ENCODE data around the gene TMEM94. TPM values are rescaled to one million over a fixed set of nuclear protein-coding genes. Genes with fewer than 3 reads are reported as not detected.

TMEM94 gene
- total RNA-seq, 3 donors from 2014 or later: 45.1 to 62.5 (median 51.1) TPM

DNA sequence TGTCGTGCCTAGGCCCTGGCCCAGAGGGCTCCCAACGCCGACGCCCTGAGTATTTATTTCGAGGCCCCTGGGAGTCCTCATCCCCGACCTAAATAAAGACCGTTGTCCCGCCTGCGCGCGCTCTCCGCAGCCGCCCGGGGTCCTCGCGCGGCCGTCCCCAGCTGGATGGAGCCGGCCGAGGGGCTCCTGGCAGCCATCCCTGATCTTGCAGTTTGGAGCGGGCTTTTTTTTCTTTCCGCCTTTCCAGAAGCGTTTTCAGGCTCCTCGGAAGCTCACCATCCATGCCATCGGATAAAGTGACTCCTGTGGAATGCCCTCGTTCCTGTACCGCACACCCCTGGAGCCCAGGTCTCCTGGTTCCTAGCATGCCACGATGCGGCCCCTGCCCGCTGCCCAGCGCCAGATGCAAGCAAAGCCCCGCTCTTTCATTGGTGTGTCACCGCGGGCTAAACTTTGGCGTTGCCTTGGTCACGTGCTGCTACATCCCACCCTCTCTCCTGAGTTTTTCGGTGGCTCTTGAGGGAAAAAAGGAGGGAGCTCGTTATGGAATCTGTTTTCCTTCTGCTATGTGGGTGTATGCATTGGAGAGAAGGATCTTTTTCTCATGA lies 716 bp downstream of the TMEM94 start:
- DNase-seq (ENCODE audit: low spot score in 2 of 2): no peak
- Histone ChIP-seq H3K4me1 (peaks cover 0 to 9% of the 10 kb centered on the region in 2 donors), H3K9me3 (no peaks in the 10 kb centered on the region), H3K4me3 (peak overlapping the region; percentile 81 to 97 (median 90)), H3K27ac (peak overlapping the region; percentile 92 to 94), H3K36me3 (no peaks in the 10 kb centered on the region), H3K27me3 (no peaks in the 10 kb centered on the region)
- TF ChIP-seq POLR2A (IDR thresholded peaks at IDR 0.05): no peak
- TF ChIP-seq POLR2AphosphoS5 (IDR thresholded peaks at IDR 0.05): no peak
- TF ChIP-seq, protein P1, sequence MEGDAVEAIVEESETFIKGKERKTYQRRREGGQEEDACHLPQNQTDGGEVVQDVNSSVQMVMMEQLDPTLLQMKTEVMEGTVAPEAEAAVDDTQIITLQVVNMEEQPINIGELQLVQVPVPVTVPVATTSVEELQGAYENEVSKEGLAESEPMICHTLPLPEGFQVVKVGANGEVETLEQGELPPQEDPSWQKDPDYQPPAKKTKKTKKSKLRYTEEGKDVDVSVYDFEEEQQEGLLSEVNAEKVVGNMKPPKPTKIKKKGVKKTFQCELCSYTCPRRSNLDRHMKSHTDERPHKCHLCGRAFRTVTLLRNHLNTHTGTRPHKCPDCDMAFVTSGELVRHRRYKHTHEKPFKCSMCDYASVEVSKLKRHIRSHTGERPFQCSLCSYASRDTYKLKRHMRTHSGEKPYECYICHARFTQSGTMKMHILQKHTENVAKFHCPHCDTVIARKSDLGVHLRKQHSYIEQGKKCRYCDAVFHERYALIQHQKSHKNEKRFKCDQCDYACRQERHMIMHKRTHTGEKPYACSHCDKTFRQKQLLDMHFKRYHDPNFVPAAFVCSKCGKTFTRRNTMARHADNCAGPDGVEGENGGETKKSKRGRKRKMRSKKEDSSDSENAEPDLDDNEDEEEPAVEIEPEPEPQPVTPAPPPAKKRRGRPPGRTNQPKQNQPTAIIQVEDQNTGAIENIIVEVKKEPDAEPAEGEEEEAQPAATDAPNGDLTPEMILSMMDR (IDR thresholded peaks at IDR 0.05): no peak
- intact Hi-C loops (cut with DNase I; ENCODE audit: low total_unique reads): no loop called here

DNA sequence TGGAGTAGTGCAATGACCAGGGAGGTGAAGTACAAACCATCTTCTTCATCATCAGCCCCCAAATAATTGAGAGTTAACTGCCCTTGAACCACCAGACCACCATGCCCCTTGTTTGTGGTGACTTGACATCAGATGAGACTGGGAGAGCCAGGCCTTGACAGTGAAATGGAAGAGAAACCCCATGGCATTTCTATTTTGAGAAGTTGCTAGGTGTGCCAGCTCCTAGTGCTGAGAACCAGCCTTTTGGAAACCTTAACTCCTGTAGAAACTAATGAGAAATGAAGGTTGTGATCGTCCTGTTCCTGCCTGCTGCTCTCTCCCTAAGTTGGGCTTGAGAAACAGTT lies 2.8 kb downstream of the TMEM94 start:
- intact Hi-C loops (cut with DNase I; ENCODE audit: low total_unique reads): no loop called here
- Histone ChIP-seq H3K9me3 (no peaks in the 10 kb centered on the region), H3K4me1 (peaks cover 0 to 9% of the 10 kb centered on the region in 2 donors), H3K4me3 (no peak overlapping the region), H3K27ac (peak overlapping the region; percentile 91 to 92), H3K27me3 (no peaks in the 10 kb centered on the region), H3K36me3 (no peaks in the 10 kb centered on the region)
- no peak for DNase-seq (ENCODE audit: low spot score in 2 of 2)
- TF ChIP-seq POLR2A (IDR thresholded peaks at IDR 0.05) (no peak), POLR2AphosphoS5 (IDR thresholded peaks at IDR 0.05) (no peak)
- TF ChIP-seq, protein P1 (IDR thresholded peaks at IDR 0.05): no peak

DNA sequence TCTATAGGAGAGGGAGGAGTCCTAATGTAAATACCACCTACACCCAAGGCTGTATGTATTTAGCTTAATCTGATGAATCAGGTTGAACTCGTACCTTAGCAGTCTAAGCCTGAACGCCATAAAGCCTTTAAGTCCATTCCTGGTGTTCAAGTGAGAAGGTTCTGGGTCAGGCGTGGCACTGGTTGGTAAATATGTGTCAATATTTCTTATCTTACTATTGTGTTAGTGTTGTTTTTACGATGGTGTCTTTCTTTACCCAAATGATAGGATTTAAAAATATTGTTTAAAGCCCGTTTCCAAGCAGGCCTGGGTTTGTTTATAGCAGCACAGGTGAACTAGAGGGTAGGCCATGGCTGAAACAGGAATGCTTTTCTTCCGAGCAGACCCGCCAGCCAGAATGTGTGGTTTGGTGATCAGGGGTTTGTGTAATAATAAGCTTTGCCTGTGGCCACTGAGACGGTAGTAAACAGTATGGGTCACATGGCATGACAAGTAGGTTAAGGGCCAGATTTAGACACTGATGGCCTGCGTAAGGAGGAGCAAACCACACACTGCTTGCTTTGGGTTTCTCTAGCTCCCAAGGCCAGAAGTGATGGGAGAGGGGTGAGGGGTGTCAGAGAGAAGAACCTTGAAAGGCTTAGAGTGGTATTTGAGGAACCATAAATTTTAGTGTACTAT lies 3.3 kb downstream of the TMEM94 start:
- intact Hi-C loops (cut with DNase I; ENCODE audit: low total_unique reads): loop anchor here (10.0 kb wide), 1 partner anchor 1885 kb away; no protein-coding TSS in a partner anchor
- peak in 1 of 3 donors; percentile 54 for TF ChIP-seq POLR2AphosphoS5 (IDR thresholded peaks at IDR 0.05)
- TF ChIP-seq, protein P1 (IDR thresholded peaks at IDR 0.05): no peak
- no peak for TF ChIP-seq POLR2A (IDR thresholded peaks at IDR 0.05)
- Histone ChIP-seq H3K4me3 (peak overlapping the region in 1 of 3 donors; percentile 10), H3K27ac (peak overlapping the region; percentile 91 to 92), H3K36me3 (no peaks in the 10 kb centered on the region), H3K9me3 (no peaks in the 10 kb centered on the region), H3K27me3 (no peaks in the 10 kb centered on the region), H3K4me1 (peaks cover 0 to 9% of the 10 kb centered on the region in 2 donors)
- DNase-seq (ENCODE audit: low spot score in 2 of 2): peak; percentile 59 to 61

DNA sequence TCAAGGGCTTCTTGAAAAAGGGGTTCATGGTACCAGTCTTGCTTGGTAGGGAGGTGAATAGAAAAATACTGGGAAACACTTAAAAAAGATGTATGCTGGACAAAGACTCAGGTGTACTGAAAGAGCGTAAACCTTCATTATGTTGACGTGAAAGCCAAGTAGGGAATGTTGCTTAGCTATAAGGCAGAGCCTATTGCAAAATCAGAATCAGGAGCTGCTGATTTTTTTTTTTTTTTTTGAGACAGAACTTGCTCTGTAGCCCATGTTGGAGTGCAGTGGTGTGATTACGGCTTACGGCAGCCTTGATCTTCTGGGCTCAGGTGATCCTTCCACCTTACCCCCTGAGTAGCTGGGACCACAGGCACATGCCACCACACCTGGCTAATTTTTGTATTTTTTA lies 3.9 kb downstream of the TMEM94 start:
- H3K9me3 ChIP-seq: no peaks in the 10 kb centered on the region
- H3K27ac ChIP-seq: peak overlapping the region; percentile 91 to 92
- H3K27me3 ChIP-seq: no peaks in the 10 kb centered on the region
- TF ChIP-seq POLR2A (IDR thresholded peaks at IDR 0.05) (no peak), POLR2AphosphoS5 (IDR thresholded peaks at IDR 0.05) (no peak)
- TF ChIP-seq, protein P1 (IDR thresholded peaks at IDR 0.05): no peak
- intact Hi-C loops (cut with DNase I; ENCODE audit: low total_unique reads): loop anchor here (10.0 kb wide), 1 partner anchor 1885 kb away; no protein-coding TSS in a partner anchor
- H3K36me3 ChIP-seq: no peaks in the 10 kb centered on the region
- peaks cover 0 to 9% of the 10 kb centered on the region in 2 donors for H3K4me1 ChIP-seq
- H3K4me3 ChIP-seq: no peak overlapping the region
- no peak for DNase-seq (ENCODE audit: low spot score in 2 of 2)

DNA sequence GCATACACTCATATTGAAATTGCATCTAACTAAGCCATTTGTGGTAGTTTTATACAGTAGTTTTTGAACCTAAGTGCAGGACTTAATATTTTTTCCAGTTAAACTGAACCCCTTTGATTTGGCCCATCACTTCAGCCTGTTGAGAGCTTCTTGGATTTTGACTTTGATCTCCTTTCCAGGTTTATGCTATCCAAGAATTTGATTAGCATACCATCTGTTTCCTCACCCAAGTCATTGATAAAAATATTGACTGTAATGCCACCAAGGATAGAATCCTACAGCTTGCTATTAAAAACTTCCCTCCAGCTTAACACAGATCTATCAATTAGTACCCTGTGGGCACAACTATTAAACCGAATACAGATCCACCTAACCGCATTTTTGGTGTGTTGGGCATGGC lies 7.2 kb downstream of the TMEM94 start:
- no peak overlapping the region for H3K27ac ChIP-seq
- DNase-seq (ENCODE audit: low spot score in 2 of 2): no peak
- H3K27me3 ChIP-seq: no peaks in the 10 kb centered on the region
- H3K36me3 ChIP-seq: no peaks in the 10 kb centered on the region
- H3K4me3 ChIP-seq: no peak overlapping the region
- intact Hi-C loops (cut with DNase I; ENCODE audit: low total_unique reads): loop anchor here (10.0 kb wide), 1 partner anchor 1881 kb away; no protein-coding TSS in a partner anchor
- TF ChIP-seq, protein P1 (IDR thresholded peaks at IDR 0.05): no peak
- TF ChIP-seq POLR2AphosphoS5 (IDR thresholded peaks at IDR 0.05) (no peak), POLR2A (IDR thresholded peaks at IDR 0.05) (no peak)
- peaks cover 0 to 9% of the 10 kb centered on the region in 2 donors for H3K4me1 ChIP-seq
- no peaks in the 10 kb centered on the region for H3K9me3 ChIP-seq
